ENCODE results near the gene ZFR2.
"Not testable (repeated sequence)": the region's sequence is repeated elsewhere in the genome, so short reads cannot be mapped to it uniquely, and the experiment has no call there.

The ZFR2 gene

DNA sequence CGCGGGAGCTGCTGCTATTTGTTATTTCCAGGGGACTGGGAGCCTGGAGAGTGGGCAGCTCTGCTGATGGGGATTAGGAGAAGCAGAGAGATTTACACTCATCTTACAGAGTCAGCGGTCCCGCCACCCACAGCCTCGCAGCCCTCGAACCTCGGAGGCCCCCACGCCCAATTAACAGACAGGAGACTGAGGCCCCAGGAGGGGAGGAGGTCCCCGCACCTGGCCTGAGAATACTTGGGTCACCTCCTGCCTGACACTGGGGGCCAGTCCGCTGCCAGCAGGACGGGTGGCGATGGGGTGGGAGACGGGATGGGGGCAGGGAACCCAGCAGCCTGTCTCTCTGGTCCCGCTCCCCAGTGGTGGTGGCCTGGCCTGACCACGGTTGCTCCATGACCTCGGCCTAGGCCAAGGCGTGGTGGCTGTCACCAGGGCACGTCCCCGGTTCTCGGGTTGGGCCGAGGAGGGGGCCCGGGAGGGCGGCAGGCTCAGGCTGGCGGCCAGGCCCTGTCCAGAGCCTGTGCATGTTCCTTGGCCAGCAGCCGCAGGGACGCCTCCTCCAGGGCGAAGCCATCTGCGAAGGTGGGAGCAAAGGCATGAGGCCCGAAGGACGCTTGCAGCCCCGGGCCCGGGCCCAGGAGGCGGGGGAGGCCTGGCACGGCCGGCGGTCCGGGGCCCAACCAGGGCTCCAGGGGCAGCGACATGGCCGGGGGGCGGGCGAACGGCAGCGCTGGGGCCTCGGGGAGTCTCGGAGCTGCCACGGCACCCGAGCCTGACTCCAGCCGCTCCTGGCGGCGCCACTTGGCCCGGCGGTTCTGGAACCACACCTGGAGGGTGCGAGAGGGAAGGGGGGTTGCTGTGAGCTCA, 98.5 kb downstream of the ZFR2 start:
- DNase-seq (ENCODE audit: low spot score), result no peak
- in situ Hi-C loops (cut with MboI; ENCODE audit: low sequenced_read_pairs, unreplicated experiment), result no loop called here
- TF ChIP-seq, protein P1, sequence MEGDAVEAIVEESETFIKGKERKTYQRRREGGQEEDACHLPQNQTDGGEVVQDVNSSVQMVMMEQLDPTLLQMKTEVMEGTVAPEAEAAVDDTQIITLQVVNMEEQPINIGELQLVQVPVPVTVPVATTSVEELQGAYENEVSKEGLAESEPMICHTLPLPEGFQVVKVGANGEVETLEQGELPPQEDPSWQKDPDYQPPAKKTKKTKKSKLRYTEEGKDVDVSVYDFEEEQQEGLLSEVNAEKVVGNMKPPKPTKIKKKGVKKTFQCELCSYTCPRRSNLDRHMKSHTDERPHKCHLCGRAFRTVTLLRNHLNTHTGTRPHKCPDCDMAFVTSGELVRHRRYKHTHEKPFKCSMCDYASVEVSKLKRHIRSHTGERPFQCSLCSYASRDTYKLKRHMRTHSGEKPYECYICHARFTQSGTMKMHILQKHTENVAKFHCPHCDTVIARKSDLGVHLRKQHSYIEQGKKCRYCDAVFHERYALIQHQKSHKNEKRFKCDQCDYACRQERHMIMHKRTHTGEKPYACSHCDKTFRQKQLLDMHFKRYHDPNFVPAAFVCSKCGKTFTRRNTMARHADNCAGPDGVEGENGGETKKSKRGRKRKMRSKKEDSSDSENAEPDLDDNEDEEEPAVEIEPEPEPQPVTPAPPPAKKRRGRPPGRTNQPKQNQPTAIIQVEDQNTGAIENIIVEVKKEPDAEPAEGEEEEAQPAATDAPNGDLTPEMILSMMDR (IDR thresholded peaks at IDR 0.05; ENCODE audit: borderline replicate concordance, control extremely low read depth, extremely low read depth, insufficient read depth, missing control alignments), result no peak

DNA sequence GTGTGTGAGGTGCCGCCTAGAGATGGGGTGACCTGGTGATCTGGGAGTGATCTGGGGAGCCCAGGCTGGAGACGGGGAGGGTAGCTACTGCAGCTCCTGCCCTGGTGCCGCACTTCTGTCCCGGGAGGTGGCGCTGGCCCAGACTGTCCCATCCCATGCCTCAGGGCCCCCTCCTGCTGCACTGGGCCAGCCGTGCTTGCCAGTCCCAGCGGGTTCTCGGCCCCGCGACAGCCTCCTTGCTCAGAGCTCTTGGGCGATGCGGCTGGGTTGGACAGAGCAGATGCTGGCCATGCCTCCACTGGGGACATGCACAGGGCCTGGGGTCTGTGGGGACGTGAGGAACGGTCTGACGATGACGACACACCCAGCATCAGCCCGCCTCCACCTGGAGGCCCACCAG, 99.3 kb downstream of the ZFR2 start:
- DNase-seq (ENCODE audit: low spot score), result no peak
- in situ Hi-C loops (cut with MboI; ENCODE audit: low sequenced_read_pairs, unreplicated experiment), result no loop called here
- TF ChIP-seq, protein P1 (IDR thresholded peaks at IDR 0.05; ENCODE audit: borderline replicate concordance, control extremely low read depth, extremely low read depth, insufficient read depth, missing control alignments), result no peak

DNA sequence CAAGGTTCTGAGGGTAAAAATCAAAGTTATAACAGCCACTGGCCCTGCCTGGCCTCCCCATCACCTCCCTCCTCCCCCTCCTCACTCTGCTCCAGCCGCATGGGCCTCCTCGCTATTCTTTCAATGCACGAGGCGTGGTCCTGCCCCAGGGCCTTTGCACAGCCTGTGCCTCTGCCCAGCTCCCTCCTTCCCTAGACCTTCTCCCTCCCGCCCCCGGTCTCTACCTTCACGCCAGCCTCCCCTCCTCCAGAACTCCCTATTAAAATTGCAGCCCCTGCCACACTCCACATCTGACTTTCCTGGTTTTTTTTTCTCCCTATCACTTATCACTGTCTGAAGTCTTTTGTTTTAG, 100.1 kb downstream of the ZFR2 start:
- DNase-seq (ENCODE audit: low spot score), result no peak
- in situ Hi-C loops (cut with MboI; ENCODE audit: low sequenced_read_pairs, unreplicated experiment), result no loop called here
- TF ChIP-seq, protein P1 (IDR thresholded peaks at IDR 0.05; ENCODE audit: borderline replicate concordance, control extremely low read depth, extremely low read depth, insufficient read depth, missing control alignments), result no peak

DNA sequence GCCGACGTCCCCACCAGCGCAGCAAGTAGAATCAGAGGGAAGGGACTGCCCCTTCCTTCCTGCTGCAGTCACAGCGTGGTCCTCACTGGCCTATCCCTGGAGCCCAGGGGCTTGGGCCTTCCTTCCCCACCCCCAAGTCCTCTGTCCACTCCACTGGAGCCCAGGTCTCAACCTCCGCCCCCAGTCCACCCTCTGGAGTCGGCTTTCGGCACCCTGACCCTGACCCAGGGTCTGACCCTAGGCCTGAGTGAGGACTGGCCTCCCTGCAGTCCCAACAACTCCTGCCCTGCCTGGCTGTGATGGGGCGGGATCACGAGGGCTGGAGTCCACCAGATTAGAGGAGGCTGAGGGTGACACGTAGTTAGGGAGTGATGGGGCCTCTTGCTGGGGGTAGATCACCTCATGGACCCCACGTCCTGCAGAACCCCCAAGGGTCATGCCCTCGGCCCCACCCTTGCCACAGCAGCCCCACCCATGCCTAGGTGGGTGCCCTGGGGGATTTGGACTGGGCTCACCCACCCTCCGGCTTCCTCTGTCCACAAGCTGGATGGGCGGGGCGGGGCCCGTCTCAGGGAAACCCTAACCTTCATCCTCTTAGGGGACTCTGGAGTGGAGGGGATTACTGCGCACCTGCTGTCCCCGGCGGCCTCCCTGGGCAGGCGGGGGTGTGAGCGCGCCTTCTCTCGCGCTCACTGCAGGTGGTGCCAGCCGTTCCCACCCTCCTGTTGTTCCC, 100.7 kb downstream of the ZFR2 start:
- in situ Hi-C loops (cut with MboI; ENCODE audit: low sequenced_read_pairs, unreplicated experiment), result no loop called here
- DNase-seq (ENCODE audit: low spot score), result no peak
- TF ChIP-seq, protein P1 (IDR thresholded peaks at IDR 0.05; ENCODE audit: borderline replicate concordance, control extremely low read depth, extremely low read depth, insufficient read depth, missing control alignments), result no peak

GRCh38 chr19:3767050-3767449, 101.8 kb downstream of the ZFR2 start:
- TF ChIP-seq, protein P1 (IDR thresholded peaks at IDR 0.05; ENCODE audit: borderline replicate concordance, control extremely low read depth, extremely low read depth, insufficient read depth, missing control alignments), result no peak
- in situ Hi-C loops (cut with MboI; ENCODE audit: low sequenced_read_pairs, unreplicated experiment), result no loop called here
- no peak for DNase-seq (ENCODE audit: low spot score)

DNA sequence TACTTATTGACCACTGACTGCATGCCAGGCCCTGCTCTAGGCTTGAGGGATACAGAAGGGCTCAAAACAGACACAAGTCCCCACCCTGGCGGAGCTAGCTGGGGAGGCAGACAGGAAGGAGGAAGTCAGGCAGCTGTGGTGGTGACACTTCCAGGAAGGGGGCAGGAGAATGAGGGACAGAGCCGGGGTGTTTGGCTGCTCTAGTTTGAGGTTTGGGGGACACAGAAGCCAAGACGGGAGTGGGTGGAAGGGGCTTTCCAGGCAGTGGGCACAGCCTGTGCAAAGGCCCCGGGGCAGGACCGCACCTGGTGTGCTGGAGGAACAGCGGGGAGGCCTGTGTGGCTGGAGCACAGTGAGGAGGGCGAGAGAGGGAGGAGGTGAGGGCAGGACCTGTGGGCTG, 102.3 kb downstream of the ZFR2 start:
- in situ Hi-C loops (cut with MboI; ENCODE audit: low sequenced_read_pairs, unreplicated experiment), result no loop called here
- DNase-seq (ENCODE audit: low spot score), result no peak
- TF ChIP-seq, protein P1 (IDR thresholded peaks at IDR 0.05; ENCODE audit: borderline replicate concordance, control extremely low read depth, extremely low read depth, insufficient read depth, missing control alignments), result no peak

- in situ Hi-C loops (cut with MboI; ENCODE audit: low sequenced_read_pairs, unreplicated experiment); DNase-seq (ENCODE audit: low spot score): not testable (repeated sequence)
Observed at GRCh38 chr19:3765757-3766156, 103.1 kb downstream of the ZFR2 start.
